Measurements from ENCODE around the gene ANTXR1. TPM values are rescaled to one million over a fixed set of nuclear protein-coding genes. Genes with fewer than 3 reads are reported as not detected.

ANTXR1 gene
- total RNA-seq, 1 donor from 2014 or later, result 54.3 TPM

- Histone ChIP-seq H3K36me3 (no peaks in the 10 kb centered on the region), H3K4me1 (peaks cover 6% of the 10 kb centered on the region), H3K27me3 (ENCODE audit: low read depth) (no peaks in the 10 kb centered on the region), H3K27ac (no peak overlapping the region), H3K9me3 (no peaks in the 10 kb centered on the region), H3K4me3 (no peak overlapping the region)
- DNase-seq (no peak), ATAC-seq (no peak)
- TF ChIP-seq CTCF (IDR thresholded peaks at IDR 0.05), result no peak
- intact Hi-C loops (cut with DNase I), result no loop called here
Observed at GRCh38 chr2:69065735-69066336, 52.9 kb downstream of the ANTXR1 start.

GRCh38 chr2:69067026-69067630 lies 54.1 kb downstream of the ANTXR1 start:
- H3K27me3 ChIP-seq (ENCODE audit: low read depth), result no peaks in the 10 kb centered on the region
- H3K4me1 ChIP-seq, result peaks cover 2% of the 10 kb centered on the region
- H3K4me3 ChIP-seq, result no peak overlapping the region
- intact Hi-C loops (cut with DNase I), result no loop called here
- no peaks in the 10 kb centered on the region for H3K9me3 ChIP-seq
- no peak overlapping the region for H3K27ac ChIP-seq
- H3K36me3 ChIP-seq, result no peaks in the 10 kb centered on the region
- no peak for DNase-seq
- ATAC-seq, result no peak
- TF ChIP-seq CTCF (IDR thresholded peaks at IDR 0.05), result no peak

GRCh38 chr2:69067866-69068265 lies 54.9 kb downstream of the ANTXR1 start:
- Histone ChIP-seq H3K27ac (no peak overlapping the region), H3K4me3 (no peak overlapping the region), H3K4me1 (no peaks in the 10 kb centered on the region), H3K36me3 (no peaks in the 10 kb centered on the region), H3K27me3 (ENCODE audit: low read depth) (no peaks in the 10 kb centered on the region), H3K9me3 (no peaks in the 10 kb centered on the region)
- TF ChIP-seq CTCF (IDR thresholded peaks at IDR 0.05), result no peak
- DNase-seq (no peak), ATAC-seq (no peak)
- intact Hi-C loops (cut with DNase I), result no loop called here

- H3K27me3 ChIP-seq (ENCODE audit: low read depth), result no peaks in the 10 kb centered on the region
- no peak for TF ChIP-seq CTCF (IDR thresholded peaks at IDR 0.05)
- no peaks in the 10 kb centered on the region for H3K9me3 ChIP-seq
- no peak overlapping the region for H3K4me3 ChIP-seq
- H3K27ac ChIP-seq, result no peak overlapping the region
- H3K4me1 ChIP-seq, result no peaks in the 10 kb centered on the region
- no peak for ATAC-seq
- H3K36me3 ChIP-seq, result no peaks in the 10 kb centered on the region
- DNase-seq, result no peak
- intact Hi-C loops (cut with DNase I), result no loop called here
Observed at GRCh38 chr2:69070969-69071368, 58.0 kb downstream of the ANTXR1 start.

GRCh38 chr2:69073928-69074570 lies 61.1 kb downstream of the ANTXR1 start:
- Histone ChIP-seq H3K27me3 (ENCODE audit: low read depth) (no peaks in the 10 kb centered on the region), H3K4me1 (no peaks in the 10 kb centered on the region), H3K4me3 (no peak overlapping the region), H3K9me3 (no peaks in the 10 kb centered on the region), H3K27ac (no peak overlapping the region), H3K36me3 (peaks cover 11% of the 10 kb centered on the region)
- DNase-seq (no peak), ATAC-seq (no peak)
- no peak for TF ChIP-seq CTCF (IDR thresholded peaks at IDR 0.05)
- intact Hi-C loops (cut with DNase I), result no loop called here

Measured in lower lobe of right lung (tissue), 2 donors.